Activated T-cell treated with anti-CD3 and anti-CD28 coated beads, Interleukin-2, amount 50 U/mL, for 72 hours (primary cell): ENCODE results near the gene ATRIP. TPM values are rescaled to one million over a fixed set of nuclear protein-coding genes. Genes with fewer than 3 reads are reported as not detected.

Source experiments
- ATAC-seq, 2 donors: fragments of 150-1000 bp; cut with Tn5 transposase; replicated peaks in 1 of 2; 2 replicates each; pipeline ENCODE4 v1.10.0; 2021; ENCODE audit warnings: moderate library complexity in 2 of 2, mild to moderate bottlenecking in 1 of 2
- DNase-seq, 2 donors: peaks; one replicate each; pipeline ENCODE4 v3.0.0; 2021 to 2022; ENCODE audit warnings: mixed read lengths in 1 of 2
- H3K27ac Mint-ChIP-seq: one replicate; pipeline ENCODE4 v1.8.0; 2022; ENCODE audit warnings: mild to moderate bottlenecking, moderate library complexity, mixed read lengths
- H3K27me3 Mint-ChIP-seq: one replicate; pipeline ENCODE4 v1.8.0; 2022; ENCODE audit warnings: low read depth, mixed read lengths
- H3K36me3 Mint-ChIP-seq, 2 donors: one replicate each; pipeline ENCODE4 v1.8.0; 2022; ENCODE audit warnings: mixed read lengths in 2 of 2, mild to moderate bottlenecking in 1 of 2; ENCODE audit not compliant: insufficient read depth in 2 of 2
- H3K4me1 Mint-ChIP-seq: one replicate; pipeline ENCODE4 v1.8.0; 2022; ENCODE audit warnings: low read depth, mixed read lengths
- H3K4me3 Mint-ChIP-seq, 2 donors: one replicate each; pipeline ENCODE4 v1.8.0; 2022; ENCODE audit warnings: mild to moderate bottlenecking in 2 of 2, mixed read lengths in 2 of 2, moderate library complexity in 2 of 2
- H3K9me3 Mint-ChIP-seq, 2 donors: one replicate each; pipeline ENCODE4 v1.8.0; 2022; ENCODE audit warnings: mixed read lengths in 2 of 2
- total RNA-seq, 2 donors: library from RNA; stranded (reverse); gene quantifications; one replicate each; pipeline ENCODE4 v1.2.3, GENCODE V29; 2022

The ATRIP gene
- total RNA-seq, 2 donors from 2014 or later = 15.6 to 19.9 TPM

GRCh38 chr3:48405343-48405881 is 41.1 kb upstream of the ATRIP start:
- H3K4me3 Mint-ChIP-seq = no peak overlapping the region
- H3K27me3 Mint-ChIP-seq = no peaks in the 10 kb centered on the region
- no peak for DNase-seq
- H3K4me1 Mint-ChIP-seq = no peaks in the 10 kb centered on the region
- no peak overlapping the region for H3K27ac Mint-ChIP-seq
- no peak for ATAC-seq
- H3K36me3 Mint-ChIP-seq = no peaks in the 10 kb centered on the region
- no peaks in the 10 kb centered on the region for H3K9me3 Mint-ChIP-seq

- no peaks in the 10 kb centered on the region for H3K36me3 Mint-ChIP-seq
- no peak for DNase-seq
Measured at GRCh38 chr3:48405971-48406370, 40.6 kb upstream of the ATRIP start.

GRCh38 chr3:48406443-48407431 is 39.8 kb upstream of the ATRIP start:
- no peak overlapping the region for H3K27ac Mint-ChIP-seq

More at GRCh38 chr3:48405971-48406370, 40.6 kb upstream of the ATRIP start:
- Mint-ChIP-seq H3K4me3 (no peak overlapping the region), H3K4me1 (no peaks in the 10 kb centered on the region), H3K27ac (no peak overlapping the region), H3K9me3 (no peaks in the 10 kb centered on the region), H3K27me3 (no peaks in the 10 kb centered on the region)
- ATAC-seq = no peak

GRCh38 chr3:48407542-48408099 is 38.9 kb upstream of the ATRIP start:
- no peaks in the 10 kb centered on the region for H3K27me3 Mint-ChIP-seq
- H3K4me1 Mint-ChIP-seq = no peaks in the 10 kb centered on the region
- H3K4me3 Mint-ChIP-seq = no peak overlapping the region
- no peaks in the 10 kb centered on the region for H3K9me3 Mint-ChIP-seq
- no peak for DNase-seq
- H3K36me3 Mint-ChIP-seq = no peaks in the 10 kb centered on the region
- H3K27ac Mint-ChIP-seq = no peak overlapping the region
- ATAC-seq = no peak

More at GRCh38 chr3:48406443-48407431, 39.8 kb upstream of the ATRIP start:
- no peaks in the 10 kb centered on the region for H3K9me3 Mint-ChIP-seq
- ATAC-seq (no peak), DNase-seq (no peak)
- H3K4me1 Mint-ChIP-seq = no peaks in the 10 kb centered on the region
- no peaks in the 10 kb centered on the region for H3K36me3 Mint-ChIP-seq
- no peak overlapping the region for H3K4me3 Mint-ChIP-seq
- no peaks in the 10 kb centered on the region for H3K27me3 Mint-ChIP-seq

GRCh38 chr3:48408823-48409281 is 37.7 kb upstream of the ATRIP start:
- Mint-ChIP-seq H3K4me3 (no peak overlapping the region), H3K9me3 (no peaks in the 10 kb centered on the region), H3K36me3 (no peaks in the 10 kb centered on the region), H3K27me3 (no peaks in the 10 kb centered on the region), H3K4me1 (no peaks in the 10 kb centered on the region), H3K27ac (no peak overlapping the region)
- ATAC-seq (no peak), DNase-seq (no peak)

- H3K36me3 Mint-ChIP-seq = no peaks in the 10 kb centered on the region
- ATAC-seq (no peak), DNase-seq (no peak)
- H3K4me3 Mint-ChIP-seq = no peak overlapping the region
- no peaks in the 10 kb centered on the region for H3K4me1 Mint-ChIP-seq
- no peaks in the 10 kb centered on the region for H3K9me3 Mint-ChIP-seq
- H3K27me3 Mint-ChIP-seq = no peaks in the 10 kb centered on the region
- no peak overlapping the region for H3K27ac Mint-ChIP-seq
Measured at GRCh38 chr3:48409291-48410201, 37.0 kb upstream of the ATRIP start.

GRCh38 chr3:48410205-48411040 is 36.1 kb upstream of the ATRIP start:
- Mint-ChIP-seq H3K36me3 (no peaks in the 10 kb centered on the region), H3K4me3 (no peak overlapping the region), H3K27me3 (no peaks in the 10 kb centered on the region), H3K27ac (no peak overlapping the region), H3K4me1 (no peaks in the 10 kb centered on the region), H3K9me3 (no peaks in the 10 kb centered on the region)
- ATAC-seq (no peak), DNase-seq (no peak)

GRCh38 chr3:48411041-48411588 is 35.4 kb upstream of the ATRIP start:
- DNase-seq (no peak), ATAC-seq (no peak)
- H3K36me3 Mint-ChIP-seq = no peaks in the 10 kb centered on the region
- H3K4me3 Mint-ChIP-seq = no peak overlapping the region
- no peak overlapping the region for H3K27ac Mint-ChIP-seq
- H3K4me1 Mint-ChIP-seq = no peaks in the 10 kb centered on the region
- no peaks in the 10 kb centered on the region for H3K27me3 Mint-ChIP-seq
- no peaks in the 10 kb centered on the region for H3K9me3 Mint-ChIP-seq

GRCh38 chr3:48411606-48412374 is 34.7 kb upstream of the ATRIP start:
- Mint-ChIP-seq H3K27me3 (no peaks in the 10 kb centered on the region), H3K9me3 (no peaks in the 10 kb centered on the region), H3K4me1 (no peaks in the 10 kb centered on the region), H3K36me3 (no peaks in the 10 kb centered on the region), H3K27ac (no peak overlapping the region), H3K4me3 (no peak overlapping the region)
- DNase-seq (no peak), ATAC-seq (no peak)

GRCh38 chr3:48412375-48413001 is 34.0 kb upstream of the ATRIP start:
- Mint-ChIP-seq H3K4me1 (no peaks in the 10 kb centered on the region), H3K27me3 (no peaks in the 10 kb centered on the region), H3K36me3 (no peaks in the 10 kb centered on the region), H3K4me3 (no peak overlapping the region), H3K9me3 (no peaks in the 10 kb centered on the region), H3K27ac (no peak overlapping the region)
- DNase-seq (no peak), ATAC-seq (no peak)

GRCh38 chr3:48413086-48413485 is 33.5 kb upstream of the ATRIP start:
- no peak overlapping the region for H3K4me3 Mint-ChIP-seq
- H3K9me3 Mint-ChIP-seq = no peaks in the 10 kb centered on the region
- H3K4me1 Mint-ChIP-seq = no peaks in the 10 kb centered on the region
- no peaks in the 10 kb centered on the region for H3K36me3 Mint-ChIP-seq
- H3K27me3 Mint-ChIP-seq = no peaks in the 10 kb centered on the region
- ATAC-seq (no peak), DNase-seq (no peak)
- no peak overlapping the region for H3K27ac Mint-ChIP-seq
